Panc1 (cell line): ENCODE results near the gene MED8.

Experiments used
- CTCF ChIP-seq: fragments of 450-650 bp; IDR thresholded peaks from 2 replicates; pipeline ENCODE4 v1.5.1; 2017; ENCODE audit warnings: mild to moderate bottlenecking
- REST ChIP-seq, 2 experiments: IDR thresholded peaks; 2 replicates each; pipeline ENCODE4 v1.6.1; 2011 to 2012; ENCODE audit warnings: low read depth in 2 of 2, control low read depth in 1 of 2, low read length in 1 of 2, mild to moderate bottlenecking in 1 of 2, moderate library complexity in 1 of 2; ENCODE audit not compliant: insufficient read depth in 1 of 2
- TCF7L2 ChIP-seq: IDR thresholded peaks from 2 replicates; pipeline ENCODE4 v1.6.1; 2011; ENCODE audit warnings: mild to moderate bottlenecking, low read depth, low read length, inconsistent platforms

DNA sequence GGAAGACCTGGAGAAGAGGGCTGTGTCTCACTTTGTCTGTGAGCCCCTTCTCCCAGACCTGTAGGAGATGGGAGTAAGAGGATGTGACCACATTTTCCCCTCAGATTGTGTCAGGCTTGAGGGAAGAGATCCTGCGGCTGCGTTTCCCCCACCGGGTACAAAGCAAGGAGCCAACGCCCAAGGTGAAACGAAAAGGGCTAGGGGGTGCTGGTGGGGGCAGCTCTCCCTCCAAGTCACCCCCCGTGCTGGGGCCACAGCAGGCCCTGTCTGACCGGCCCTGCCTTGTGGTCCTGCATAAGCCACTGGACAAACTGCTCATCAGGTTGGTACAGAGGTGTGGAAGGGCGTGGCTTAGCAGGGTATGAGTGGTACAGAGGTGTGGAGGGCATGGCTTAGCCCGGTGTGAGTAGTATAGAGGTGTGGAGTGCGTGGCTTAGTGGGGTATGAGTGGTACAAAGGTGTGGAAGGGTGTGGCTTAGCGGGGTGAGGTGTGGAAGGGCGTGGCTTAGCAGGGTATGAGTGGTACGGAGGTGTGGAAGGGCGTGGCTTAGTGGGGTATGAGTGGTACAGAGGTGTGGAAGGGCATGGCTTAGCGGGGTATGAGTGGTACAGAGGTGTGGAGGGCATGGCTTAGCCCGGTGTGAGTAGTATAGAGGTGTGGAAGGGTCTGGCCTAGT is 33.5 kb upstream of the MED8 start:
- TF ChIP-seq CTCF (no peak), TCF7L2 (no peak), REST (IDR thresholded peaks at IDR 0.05; ENCODE audit: insufficient read depth in 1 of 2, low read depth in 2 of 2, low read length in 1 of 2) (no peak)
